Suppressor macrophage treated with lipopolysaccharide for 1 hour (primary cell): Measurements from ENCODE around the gene GGACT.
A peak's percentile ranks its signal among the peaks of the same experiment; 100 is the strongest.
"Not testable (repeated sequence)": the region's sequence is repeated elsewhere in the genome, so short reads cannot be mapped to it uniquely, and the experiment has no call there.

ENCODE experiments used
- DNase-seq, 3 donors: peaks; one replicate each; pipeline ENCODE4 v3.0.0-alpha.2; 2020 to 2022

GGACT gene

GRCh38 chr13:100528353-100528752 lies 60.2 kb downstream of the GGACT start:
- no peak for DNase-seq

DNA sequence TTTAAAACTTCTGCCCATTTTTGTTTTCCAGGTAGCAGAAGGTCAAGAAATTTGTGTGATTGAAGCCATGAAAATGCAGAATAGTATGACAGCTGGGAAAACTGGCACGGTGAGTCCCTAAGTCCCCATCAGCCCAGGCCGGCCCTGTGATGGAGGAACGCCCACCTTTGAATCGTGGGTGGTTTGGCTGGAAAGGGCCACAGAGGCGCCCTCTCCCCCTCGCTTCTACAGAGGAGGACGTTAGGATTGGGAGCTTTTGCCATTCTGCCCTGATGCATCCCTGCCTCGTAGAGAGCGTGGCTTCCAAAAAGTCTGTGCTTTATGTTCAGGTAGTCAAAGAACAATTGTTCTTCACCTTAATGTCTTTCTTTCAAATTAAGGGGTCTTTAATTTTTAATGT lies 60.9 kb downstream of the GGACT start:
- DNase-seq = no peak

GRCh38 chr13:100526318-100527000 lies 62.1 kb downstream of the GGACT start:
- no peak for DNase-seq

GRCh38 chr13:100525453-100526317 lies 62.9 kb downstream of the GGACT start:
- no peak for DNase-seq

DNA sequence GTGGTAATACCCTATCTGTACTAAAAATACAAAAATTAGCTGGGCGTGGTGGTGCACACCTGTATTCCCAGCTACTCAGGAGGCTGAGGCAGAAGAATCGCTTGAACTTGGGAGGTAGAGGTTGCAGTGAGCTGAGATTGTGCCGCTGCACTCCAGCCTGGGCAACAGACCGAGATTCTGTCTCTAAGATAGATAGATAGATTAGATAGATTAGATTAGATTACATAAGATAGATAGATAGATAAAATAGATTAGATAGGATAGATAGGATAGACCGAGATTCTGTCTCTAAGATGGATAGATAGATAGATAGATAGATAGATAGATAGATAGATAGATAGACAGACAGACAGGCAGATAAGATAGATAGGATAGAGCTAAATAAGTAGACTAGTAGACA lies 63.9 kb downstream of the GGACT start:
- not testable (repeated sequence) for DNase-seq

DNA sequence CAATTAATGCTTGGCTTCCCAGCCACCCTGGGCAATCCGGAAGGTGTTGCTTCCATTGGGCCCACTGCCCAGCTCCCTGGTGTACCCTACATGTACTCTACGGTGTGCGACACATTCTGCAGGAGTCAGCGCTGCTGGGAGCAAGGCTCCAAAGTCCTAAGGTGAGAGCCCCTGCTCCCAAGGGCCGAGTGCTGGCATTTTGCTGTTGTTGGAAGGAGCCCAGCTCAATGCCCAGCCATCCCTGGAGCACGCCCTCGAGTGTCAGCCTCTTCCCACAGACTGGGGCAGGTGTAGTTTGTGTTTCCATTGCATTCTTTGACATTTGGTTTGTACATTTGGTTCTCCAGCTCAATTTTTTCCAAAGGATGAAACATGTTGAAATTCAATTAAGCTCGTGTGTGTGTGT lies 64.6 kb downstream of the GGACT start:
- no peak for DNase-seq

GRCh38 chr13:100523411-100523810 lies 65.2 kb downstream of the GGACT start:
- no peak for DNase-seq

DNA sequence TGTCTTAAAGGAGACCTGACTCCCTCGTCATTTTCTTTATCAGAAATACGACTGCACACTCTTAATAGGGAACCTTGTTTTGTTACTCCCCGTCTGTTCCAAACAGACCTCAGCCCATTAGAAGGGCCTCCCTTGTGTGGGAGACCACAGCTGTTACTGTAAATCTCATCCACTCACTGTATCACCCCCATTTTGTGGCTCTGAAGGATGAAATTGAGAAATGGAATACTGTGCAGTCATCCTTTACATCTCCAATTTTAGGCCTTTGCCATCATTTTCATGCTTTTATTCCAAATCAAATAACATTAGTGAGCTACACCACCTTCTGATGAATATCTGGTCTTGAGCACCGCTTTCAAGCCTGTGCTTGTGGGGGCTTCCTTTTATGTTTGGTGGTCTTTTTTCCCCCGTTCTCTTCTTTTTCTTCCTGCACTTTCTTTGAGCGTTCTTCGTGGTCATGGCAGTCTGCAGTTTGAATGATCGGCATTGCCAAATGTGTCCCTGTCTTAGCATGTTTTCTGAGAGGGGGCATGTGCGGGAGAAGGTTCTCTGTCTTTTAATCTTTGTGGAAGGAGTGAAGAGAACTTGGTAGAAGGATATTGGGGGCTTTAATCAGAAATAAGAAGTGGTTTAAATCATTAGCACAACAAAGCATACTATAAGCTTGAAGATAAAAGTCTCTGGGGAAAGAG lies 65.8 kb downstream of the GGACT start:
- DNase-seq = no peak

- no peak for DNase-seq
Measured at GRCh38 chr13:100521851-100522617, 66.6 kb downstream of the GGACT start.

DNA sequence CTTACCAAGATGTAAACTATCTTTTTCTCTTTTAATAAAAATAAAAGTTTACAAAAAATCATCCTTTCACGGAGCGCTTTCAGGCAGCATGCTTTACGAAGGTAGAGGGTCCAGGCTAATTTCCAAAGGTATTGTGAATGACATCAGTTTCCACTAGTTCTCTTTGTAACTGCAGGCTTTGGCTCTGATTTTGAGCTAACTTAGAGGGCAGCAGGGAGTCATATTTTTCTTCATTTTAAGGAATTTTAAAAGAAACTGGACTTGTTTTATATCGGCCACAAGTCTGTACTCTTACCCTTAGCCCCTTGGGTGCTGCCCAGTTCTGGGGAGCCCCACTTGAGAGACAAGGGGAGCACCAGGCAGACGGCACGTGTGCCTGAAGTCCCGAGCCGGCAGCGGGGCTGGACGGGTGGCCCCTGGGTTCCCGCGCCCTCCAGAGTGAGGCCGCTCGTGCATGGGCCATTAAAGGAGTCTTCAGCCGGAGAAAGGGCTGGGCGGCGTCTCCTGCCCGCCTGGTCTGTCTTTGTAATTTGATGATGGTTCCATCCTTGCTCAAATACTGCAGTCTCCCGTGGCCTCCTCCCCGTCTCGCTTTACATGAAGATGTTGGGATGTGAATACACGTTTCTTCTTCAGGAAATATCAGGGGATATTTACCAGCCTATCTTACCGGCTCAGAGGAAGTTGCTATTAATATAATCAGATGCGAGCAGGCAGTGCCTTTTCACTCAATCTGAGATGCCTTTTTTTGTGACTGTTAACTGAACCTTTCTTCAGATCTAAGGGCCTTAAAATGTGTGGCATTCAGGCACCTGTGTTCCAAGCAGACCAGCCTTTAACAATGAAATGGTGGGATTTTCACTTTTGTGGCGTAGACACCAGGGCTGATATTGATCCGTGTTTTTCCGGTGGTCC lies 67.4 kb downstream of the GGACT start:
- DNase-seq = no peak

GRCh38 chr13:100519626-100520025 lies 69.0 kb downstream of the GGACT start:
- DNase-seq = no peak

GRCh38 chr13:100518394-100519062 lies 70.1 kb downstream of the GGACT start:
- no peak for DNase-seq

GRCh38 chr13:100517728-100518127 lies 70.9 kb downstream of the GGACT start:
- no peak for DNase-seq

DNA sequence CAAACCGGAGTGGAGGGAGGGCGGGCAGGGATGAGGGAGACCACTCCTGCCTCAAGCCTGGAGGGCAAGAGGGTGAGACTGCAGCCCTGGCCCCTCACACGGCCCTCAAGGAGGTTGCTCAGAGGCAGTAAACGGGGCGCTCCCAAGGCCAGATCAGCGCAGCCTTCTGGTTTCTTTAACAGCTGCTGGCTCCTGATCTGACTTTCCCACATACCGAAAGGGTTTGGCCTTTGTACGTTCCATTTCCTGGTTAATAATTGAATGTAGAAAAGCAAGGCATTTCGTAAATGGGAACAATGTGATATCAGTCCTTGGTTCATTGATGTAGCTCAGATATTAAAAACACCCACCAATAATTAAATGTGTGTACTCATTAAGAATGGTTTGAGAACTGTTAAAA lies 71.5 kb downstream of the GGACT start:
- no peak for DNase-seq

GRCh38 chr13:100515410-100515800 lies 73.2 kb downstream of the GGACT start:
- DNase-seq = no peak

DNA sequence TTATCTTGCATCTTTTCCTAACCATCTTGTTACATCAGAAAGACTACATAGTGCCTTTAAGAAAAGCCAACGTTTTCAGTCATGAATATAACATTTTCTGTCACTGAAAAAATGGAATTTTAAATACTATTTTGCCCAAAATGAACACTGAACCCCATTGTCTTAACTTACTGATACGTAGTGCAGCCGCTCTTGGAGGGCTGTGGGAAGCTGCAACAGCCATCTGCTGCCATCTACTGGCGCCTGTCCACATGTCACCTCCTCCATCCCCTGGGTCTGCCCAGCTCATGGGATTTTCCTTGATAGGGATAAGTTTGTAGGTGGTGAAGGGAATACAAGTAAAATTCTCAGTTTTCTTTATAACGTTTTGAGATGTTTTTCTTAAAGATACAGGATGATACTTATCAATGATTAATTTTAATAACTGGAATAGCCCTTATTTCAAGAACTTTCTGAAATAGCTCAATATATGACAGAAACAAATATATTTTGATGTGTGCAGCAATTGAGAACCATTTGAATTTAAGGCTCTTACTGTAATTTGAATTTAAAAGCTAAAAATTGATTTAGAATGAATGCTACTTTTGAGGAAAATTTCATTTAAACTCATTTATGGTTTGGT lies 73.7 kb downstream of the GGACT start:
- peak; percentile 76 to 88 (median 87) for DNase-seq

- DNase-seq = no peak
Measured at GRCh38 chr13:100513987-100514670, 74.5 kb downstream of the GGACT start.

DNA sequence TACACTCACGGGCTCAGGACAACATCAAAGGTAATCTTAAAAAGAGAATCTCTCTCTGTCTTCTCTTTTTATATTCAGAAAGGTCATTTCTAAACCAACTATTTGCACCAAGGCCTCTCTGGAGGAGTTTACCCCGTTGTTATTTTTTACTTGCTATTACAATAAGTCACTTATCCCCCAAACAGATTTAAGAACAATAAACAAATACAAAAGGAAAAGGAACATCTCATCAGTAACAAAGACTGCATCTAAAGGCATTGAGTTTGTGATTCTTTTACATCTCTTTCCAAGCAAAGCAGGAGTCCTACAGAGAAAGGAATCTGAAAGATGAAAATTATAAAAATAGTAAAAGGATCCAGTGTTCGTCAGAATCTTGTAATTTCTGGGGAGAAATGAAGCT lies 75.4 kb downstream of the GGACT start:
- DNase-seq = no peak

- peak; percentile 46 to 67 (median 61) for DNase-seq
Measured at GRCh38 chr13:100512422-100512821, 76.2 kb downstream of the GGACT start.

- peak; percentile 72 to 81 (median 76) for DNase-seq
Measured at GRCh38 chr13:100511466-100511865, 77.1 kb downstream of the GGACT start.
